GM13976 (cell line): ENCODE data around the gene CDYL.

Experiments
- DNase-seq: peaks from one replicate; pipeline ENCODE4 v3.0.0; 2012; ENCODE audit warnings: low spot score
- CTCF ChIP-seq: IDR thresholded peaks from 2 replicates; pipeline ENCODE4 v1.5.1; 2012; ENCODE audit warnings: borderline replicate concordance, mild to moderate bottlenecking; ENCODE audit not compliant: insufficient read depth; ENCODE audit errors: extremely low read depth, missing control alignments, control extremely low read depth
- in situ Hi-C: fragments of 300-500 bp; cut with MboI; formaldehyde crosslinking; loops from one replicate; pipeline ENCODE4 v1.12.0; 2022; ENCODE audit warnings: low sequenced_read_pairs, mixed read lengths, inconsistent platforms; ENCODE audit not compliant: unreplicated experiment

Gene CDYL

GRCh38 chr6:4891141-4891540 lies 114.9 kb downstream of the CDYL start:
- no peak for TF ChIP-seq CTCF
- DNase-seq: no peak
- in situ Hi-C loops: no loop called here

GRCh38 chr6:4892785-4893485 lies 116.7 kb downstream of the CDYL start:
- in situ Hi-C loops: no loop called here
- TF ChIP-seq CTCF: no peak
- no peak for DNase-seq

GRCh38 chr6:4894049-4894448 lies 117.8 kb downstream of the CDYL start:
- no peak for TF ChIP-seq CTCF
- in situ Hi-C loops: no loop called here
- DNase-seq: no peak

- in situ Hi-C loops: no loop called here
- no peak for DNase-seq
- no peak for TF ChIP-seq CTCF
Measured at GRCh38 chr6:4895971-4896370, 119.8 kb downstream of the CDYL start.

GRCh38 chr6:4896401-4896800 lies 120.2 kb downstream of the CDYL start:
- TF ChIP-seq CTCF: no peak
- in situ Hi-C loops: no loop called here
- no peak for DNase-seq

GRCh38 chr6:4899249-4900034 lies 123.2 kb downstream of the CDYL start:
- DNase-seq: no peak
- TF ChIP-seq CTCF: no peak
- in situ Hi-C loops: no loop called here
